Colonic mucosa (tissue), 4 donors: ENCODE data around the gene COL20A1. TPM values are rescaled to one million over a fixed set of nuclear protein-coding genes. Genes with fewer than 3 reads are reported as not detected.

Source experiments
- DNase-seq: peaks from one replicate; pipeline ENCODE4 v3.0.0-alpha.2; 2020
- H3K27ac ChIP-seq: fragments of 200-600 bp; one replicate; pipeline ENCODE4 v1.8.0; 2021
- H3K27me3 ChIP-seq: fragments of 200-600 bp; one replicate; pipeline ENCODE4 v1.8.0; 2021
- H3K36me3 ChIP-seq: fragments of 200-600 bp; one replicate; pipeline ENCODE4 v1.8.0; 2021
- H3K4me1 ChIP-seq: fragments of 200-600 bp; one replicate; pipeline ENCODE4 v1.8.0; 2021; ENCODE audit warnings: mild to moderate bottlenecking
- H3K4me3 ChIP-seq: fragments of 200-600 bp; one replicate; pipeline ENCODE4 v1.8.0; 2021
- H3K9ac ChIP-seq, 2 donors: one replicate each; pipeline ENCODE4 v1.7.0; 2013; ENCODE audit warnings: control low read depth in 2 of 2, low read depth in 2 of 2, low read length in 2 of 2
- H3K9me3 ChIP-seq: fragments of 200-600 bp; one replicate; pipeline ENCODE4 v1.8.0; 2021
- CTCF ChIP-seq: fragments of 200-600 bp; IDR thresholded peaks from one replicate; pipeline ENCODE4 v1.8.0; 2022; ENCODE audit warnings: antibody characterized with exemption, mild to moderate bottlenecking
- intact Hi-C: fragments of 100-400 bp; cut with DNase I; formaldehyde crosslinking; loops from one replicate; pipeline ENCODE4 v1.14.1; 2022
- total RNA-seq, 2 donors: library from RNA; stranded (reverse); fragmentation: NEBNext Ultra II Directional in 1 of 2; extraction: Animal tissue kit (Norgen Biotek cat#: 25700) in 1 of 2; gene quantifications; one replicate each; pipeline ENCODE4 v1.2.1, GENCODE V29; 2021
- donor health status: healthy.
- donor health status: DM: no; HTN: no; CAD: no.
- donor health status: DM: no; HTN: no; CAD: no.

The COL20A1 gene
- total RNA-seq, 2 donors from 2014 or later, result not detected

- H3K9me3 ChIP-seq, result no peaks in the 10 kb centered on the region
- no peak for DNase-seq
- no peak overlapping the region for H3K4me3 ChIP-seq
- no peak for TF ChIP-seq CTCF
- H3K4me1 ChIP-seq, result no peaks in the 10 kb centered on the region
- H3K27ac ChIP-seq, result no peak overlapping the region
- no peak overlapping the region for H3K9ac ChIP-seq
- H3K36me3 ChIP-seq, result no peaks in the 10 kb centered on the region
- intact Hi-C loops, result no loop called here
- no peaks in the 10 kb centered on the region for H3K27me3 ChIP-seq
Measured at GRCh38 chr20:63374504-63374903, 81.5 kb downstream of the COL20A1 start.

GRCh38 chr20:63375438-63375837 is 82.5 kb downstream of the COL20A1 start:
- H3K4me3 ChIP-seq, result no peak overlapping the region
- H3K9ac ChIP-seq, result no peak overlapping the region
- H3K27me3 ChIP-seq, result no peaks in the 10 kb centered on the region
- H3K9me3 ChIP-seq, result no peaks in the 10 kb centered on the region
- no peak overlapping the region for H3K27ac ChIP-seq
- intact Hi-C loops, result no loop called here
- no peak for TF ChIP-seq CTCF
- DNase-seq, result no peak
- H3K4me1 ChIP-seq, result no peaks in the 10 kb centered on the region
- no peaks in the 10 kb centered on the region for H3K36me3 ChIP-seq

DNA sequence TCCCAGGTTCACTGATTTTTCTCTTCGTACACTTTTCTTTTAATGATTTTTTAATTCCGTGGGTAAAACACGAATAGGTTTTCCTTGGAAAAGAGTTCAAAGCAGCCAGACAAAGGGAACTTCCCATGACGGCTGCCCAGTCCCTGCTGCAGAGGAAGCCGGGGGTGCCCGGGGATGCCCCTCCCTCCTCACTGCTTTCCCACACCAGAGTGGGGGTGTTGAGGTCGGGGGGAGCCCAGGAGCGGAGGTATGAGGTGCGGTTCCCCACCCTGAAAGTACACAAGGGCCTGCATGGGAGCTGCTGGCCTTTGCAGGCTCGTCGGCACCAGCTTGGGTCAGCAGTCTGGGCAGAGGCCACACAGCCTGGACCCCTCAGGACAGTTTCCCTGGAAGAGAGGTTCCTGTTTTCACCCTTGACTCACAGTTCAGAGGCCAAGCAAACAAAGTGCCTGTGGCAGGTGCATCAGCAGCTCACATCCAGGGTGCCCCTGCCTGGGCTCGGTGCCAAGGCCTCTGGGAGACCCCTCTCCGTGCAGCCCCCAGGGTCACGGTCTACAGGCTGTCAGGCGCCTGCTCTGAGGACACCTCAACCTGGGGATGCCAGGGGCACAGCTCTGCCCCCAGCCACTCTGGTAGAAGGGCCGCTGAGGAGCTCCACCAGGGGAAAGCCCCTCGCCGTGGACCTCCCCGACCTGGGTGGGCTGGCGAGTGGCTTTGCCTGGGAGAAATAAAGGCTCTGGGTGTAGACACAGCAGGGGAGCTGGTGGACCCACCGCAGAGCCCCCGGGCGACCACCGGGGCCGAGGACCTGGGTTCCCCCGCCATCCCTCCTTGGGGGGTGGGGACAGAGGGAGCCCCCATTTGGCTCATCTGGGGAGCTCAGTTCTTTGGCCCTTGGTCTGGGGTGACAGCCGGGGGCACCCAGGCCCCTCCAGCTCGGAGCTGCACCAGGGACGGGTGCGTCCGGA is 83.6 kb downstream of the COL20A1 start:
- H3K27ac ChIP-seq, result no peak overlapping the region
- H3K4me3 ChIP-seq, result no peak overlapping the region
- no peaks in the 10 kb centered on the region for H3K36me3 ChIP-seq
- no peaks in the 10 kb centered on the region for H3K9me3 ChIP-seq
- DNase-seq, result no peak
- TF ChIP-seq CTCF, result no peak
- H3K27me3 ChIP-seq, result no peaks in the 10 kb centered on the region
- H3K9ac ChIP-seq, result no peak overlapping the region
- H3K4me1 ChIP-seq, result no peaks in the 10 kb centered on the region
- intact Hi-C loops, result no loop called here

DNA sequence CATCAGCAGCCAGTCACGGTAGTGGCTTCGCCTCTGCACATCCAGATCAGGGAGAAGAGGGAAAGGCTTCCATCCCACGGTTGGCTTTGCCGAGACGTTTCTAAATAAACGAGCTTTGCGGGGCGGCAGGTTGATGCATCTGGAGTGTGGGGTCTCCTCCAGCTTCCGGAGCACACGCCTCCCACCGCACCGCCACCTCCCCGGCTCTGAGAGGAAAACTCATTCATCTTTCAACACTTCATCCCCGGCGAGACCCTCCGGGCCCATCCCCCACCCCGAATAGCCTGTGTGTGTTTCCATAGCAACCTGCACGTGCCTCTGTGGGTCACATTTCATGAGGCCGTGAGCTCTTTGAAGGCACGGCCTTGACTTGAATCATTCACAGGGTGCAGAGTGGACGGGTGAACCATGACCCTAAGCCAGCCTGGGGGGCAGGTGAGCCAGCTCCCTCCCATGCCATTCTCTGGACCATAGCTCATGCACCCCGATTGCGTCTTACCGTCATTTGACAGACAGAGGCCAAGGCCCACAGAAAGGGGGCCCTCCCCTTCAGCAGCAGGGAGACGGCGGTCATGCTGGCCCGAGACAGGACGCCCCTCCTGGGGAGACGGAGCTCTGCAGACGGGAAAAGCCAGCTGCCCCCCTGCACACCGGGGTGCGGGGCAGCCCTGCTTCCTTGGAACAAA is 84.4 kb downstream of the COL20A1 start:
- H3K9me3 ChIP-seq, result no peaks in the 10 kb centered on the region
- intact Hi-C loops, result no loop called here

More for the DNA sequence above, 84.4 kb downstream of the COL20A1 start:
- no peak for TF ChIP-seq CTCF
- H3K27me3 ChIP-seq, result no peaks in the 10 kb centered on the region
- no peak overlapping the region for H3K27ac ChIP-seq
- H3K36me3 ChIP-seq, result no peaks in the 10 kb centered on the region
- no peak for DNase-seq
- no peaks in the 10 kb centered on the region for H3K4me1 ChIP-seq
- no peak overlapping the region for H3K9ac ChIP-seq
- no peak overlapping the region for H3K4me3 ChIP-seq
